Measurements from ENCODE around the gene PAM.

The PAM gene

GRCh38 chr5:102863764-102864560 is 108.9 kb downstream of the PAM start:
- DNase-seq: no peak

- DNase-seq: no peak
These were observed 110.0 kb downstream of the PAM start for GRCh38 chr5:102865171-102865509.

DNA sequence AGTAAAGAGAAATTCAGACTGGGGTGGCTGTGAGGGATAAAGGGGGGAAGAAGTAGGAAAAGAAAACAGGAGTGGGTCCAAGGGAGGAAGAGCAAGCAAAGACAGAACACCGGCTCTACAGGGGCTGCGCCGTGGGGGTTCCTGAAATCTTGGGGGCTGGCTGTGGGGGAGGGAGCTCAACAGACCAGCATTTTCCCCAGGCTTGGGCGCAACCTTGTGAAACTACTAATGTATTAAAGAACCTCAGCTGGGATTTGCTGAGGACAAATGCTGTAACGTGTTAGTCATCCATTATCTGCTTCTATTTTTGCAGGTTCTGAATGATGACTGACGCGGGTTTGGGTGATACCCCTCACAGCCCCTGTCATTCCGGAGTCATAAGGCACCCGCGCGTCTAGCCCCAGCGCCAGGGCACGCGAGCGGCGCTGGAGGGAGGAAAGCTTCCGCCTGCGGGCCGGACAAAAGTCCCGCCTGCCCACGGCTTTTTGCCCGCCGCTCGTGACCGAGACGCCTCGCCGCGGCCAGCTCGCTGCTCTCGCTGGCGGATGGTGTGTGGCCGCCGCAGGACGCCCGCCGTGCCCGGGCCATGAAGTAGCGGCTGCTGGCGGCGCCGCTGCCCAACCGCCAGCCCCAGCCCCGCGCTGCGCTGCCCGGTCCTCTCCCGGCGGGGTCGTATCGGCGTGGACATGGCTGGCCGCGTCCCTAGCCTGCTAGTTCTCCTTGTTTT is 110.6 kb downstream of the PAM start:
- DNase-seq: peak; percentile 90

DNA sequence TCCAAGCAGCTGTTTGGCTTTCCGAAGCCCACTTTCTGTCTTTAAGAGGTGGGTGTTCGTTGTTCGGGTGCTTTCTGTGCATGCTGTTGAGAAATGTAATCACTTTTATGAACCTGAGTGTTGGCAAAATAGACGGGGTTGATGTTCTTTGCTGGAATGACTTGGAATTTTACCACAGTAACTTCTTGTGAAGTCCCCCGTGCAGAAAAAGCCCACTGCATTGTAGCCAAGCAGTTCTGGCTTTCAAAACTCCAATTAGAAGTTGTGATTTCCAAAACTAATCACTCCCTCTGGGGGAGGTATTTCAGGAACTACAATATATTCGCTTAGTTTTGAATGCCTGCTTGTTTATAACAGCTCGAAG is 111.1 kb downstream of the PAM start:
- DNase-seq: peak; percentile 20

DNA sequence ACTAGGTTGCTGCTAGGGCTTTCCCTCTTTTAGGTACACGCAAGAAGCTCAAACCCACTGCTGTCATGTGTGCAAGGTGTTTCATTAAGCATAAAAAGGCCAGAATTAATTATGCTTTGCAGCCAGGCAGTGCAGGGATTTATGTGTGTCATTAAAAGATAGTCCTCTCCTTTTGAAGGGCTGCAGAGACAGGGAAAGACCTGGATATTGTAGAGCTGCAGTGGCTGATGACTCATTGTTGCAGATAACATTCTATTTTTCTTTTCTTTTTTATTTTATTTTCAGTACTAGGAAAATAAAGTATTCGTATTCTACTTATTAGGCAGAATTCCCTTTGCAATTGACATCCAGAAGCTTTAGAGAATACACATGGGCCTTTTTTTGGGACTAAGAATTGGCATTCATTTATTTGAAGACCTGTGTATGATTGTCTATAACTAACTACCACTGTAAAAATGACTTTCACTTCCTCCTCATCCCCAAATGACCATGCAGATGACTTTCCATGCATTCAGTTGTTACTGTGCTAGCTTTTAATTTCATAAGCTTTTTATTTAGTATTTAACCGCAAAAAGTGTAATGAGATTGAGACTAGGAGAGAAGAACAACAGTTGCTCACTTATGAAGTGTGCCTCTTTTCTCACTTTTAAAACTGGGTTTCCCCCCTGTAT is 113.0 kb downstream of the PAM start:
- DNase-seq: no peak

DNA sequence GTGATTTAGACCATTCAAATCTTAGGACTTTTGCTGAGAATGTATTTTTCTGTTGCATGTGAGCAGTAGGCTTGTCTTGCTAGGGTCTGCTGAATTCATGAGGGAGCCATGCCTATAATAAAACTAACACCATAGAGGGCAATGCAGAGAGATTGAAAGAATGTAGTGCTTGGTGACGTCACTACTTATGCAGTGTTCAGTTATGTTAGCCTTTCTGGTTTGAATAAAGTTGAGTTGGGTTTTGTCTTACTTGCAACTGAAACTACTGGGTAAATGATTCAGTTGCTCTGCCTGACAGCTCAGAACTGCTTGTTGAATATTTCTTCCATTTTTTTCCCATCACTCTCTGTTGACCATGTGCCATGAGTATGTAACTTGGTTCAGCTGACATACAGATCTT is 114.1 kb downstream of the PAM start:
- no peak for DNase-seq

DNA sequence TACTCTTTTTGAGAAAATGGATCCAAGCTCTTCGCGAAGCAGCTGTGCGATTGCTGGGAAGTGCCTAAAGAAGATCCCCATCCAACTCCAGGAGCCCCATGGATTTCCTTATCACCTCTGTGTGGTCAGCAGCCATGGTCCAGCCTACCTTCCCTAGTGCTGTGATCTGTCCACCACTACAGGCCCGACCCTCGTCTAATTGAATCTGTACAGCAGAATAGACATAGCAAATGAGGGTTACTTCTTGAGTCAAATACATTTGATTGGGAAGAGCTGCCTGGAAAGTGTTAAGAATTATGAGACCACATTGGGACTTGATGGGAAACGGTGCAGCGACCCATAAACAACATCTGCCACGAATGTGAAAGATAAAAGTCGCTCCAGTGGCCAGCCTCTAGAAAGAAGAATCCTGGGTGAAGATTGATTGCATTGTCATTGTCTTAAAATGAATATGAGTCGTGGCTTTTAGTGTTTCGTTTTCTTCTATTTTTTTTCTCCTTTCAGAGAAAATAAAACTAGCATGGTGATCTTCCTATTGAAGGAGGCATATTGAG is 118.4 kb downstream of the PAM start:
- no peak for DNase-seq

DNA sequence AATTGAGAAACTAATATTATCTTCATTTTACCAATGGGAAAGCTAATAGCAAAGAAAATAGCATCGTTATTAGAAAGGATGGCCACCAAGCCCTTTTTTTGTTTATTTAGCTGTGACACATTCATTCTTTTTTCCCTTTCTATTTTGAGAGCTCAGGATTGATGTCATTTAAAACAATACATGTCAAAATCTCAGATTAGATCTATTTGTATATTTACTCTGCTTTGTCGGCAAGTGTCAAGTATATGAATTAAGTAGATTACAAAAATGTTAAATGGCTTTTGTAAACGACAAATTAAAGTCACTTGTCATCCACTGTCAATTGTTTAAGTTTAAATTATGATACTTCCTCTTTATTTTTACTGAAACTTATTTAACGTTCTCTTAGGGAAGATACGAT is 118.9 kb downstream of the PAM start:
- no peak for DNase-seq

GRCh38 chr5:102875721-102876123 is 120.6 kb downstream of the PAM start:
- DNase-seq: no peak

DNA sequence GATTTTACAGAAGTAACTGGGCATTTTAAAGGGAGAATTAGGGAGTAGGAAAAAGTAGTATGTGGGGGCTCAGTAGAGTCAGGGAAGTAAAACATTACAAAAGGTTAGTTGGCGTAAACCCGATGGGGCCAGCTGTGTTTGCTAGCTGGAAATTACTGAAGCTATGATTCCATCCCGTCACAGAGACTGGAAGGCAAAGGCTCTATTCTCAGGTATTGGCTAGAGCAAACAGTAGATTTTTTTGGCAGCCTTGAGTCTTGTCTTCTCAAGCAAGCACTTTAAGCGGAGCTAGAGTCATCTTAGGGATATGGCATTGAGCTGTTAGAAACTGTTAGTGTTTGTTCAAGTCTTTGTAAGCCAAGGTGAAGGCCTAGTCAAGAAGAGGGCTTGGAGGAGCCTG is 121.5 kb downstream of the PAM start:
- no peak for DNase-seq

DNA sequence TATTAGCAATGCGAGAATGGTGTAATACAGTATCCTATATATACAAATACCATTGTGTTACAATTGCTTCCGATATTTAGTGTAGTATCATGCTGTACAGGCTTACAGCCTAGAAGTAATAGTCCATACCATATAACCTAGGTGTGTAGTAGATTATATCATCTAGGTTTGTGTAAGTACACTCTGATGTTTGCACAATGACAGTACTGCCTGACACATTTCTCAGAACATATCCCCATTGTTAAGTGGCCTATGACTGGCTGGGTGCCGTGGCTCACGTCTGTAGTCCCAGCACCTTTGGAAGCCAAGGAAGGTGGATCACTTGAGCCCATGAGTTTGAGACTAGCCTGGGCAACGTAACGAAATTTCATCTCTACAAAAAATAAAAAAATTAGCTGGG is 124.6 kb downstream of the PAM start:
- no peak for DNase-seq

DNA sequence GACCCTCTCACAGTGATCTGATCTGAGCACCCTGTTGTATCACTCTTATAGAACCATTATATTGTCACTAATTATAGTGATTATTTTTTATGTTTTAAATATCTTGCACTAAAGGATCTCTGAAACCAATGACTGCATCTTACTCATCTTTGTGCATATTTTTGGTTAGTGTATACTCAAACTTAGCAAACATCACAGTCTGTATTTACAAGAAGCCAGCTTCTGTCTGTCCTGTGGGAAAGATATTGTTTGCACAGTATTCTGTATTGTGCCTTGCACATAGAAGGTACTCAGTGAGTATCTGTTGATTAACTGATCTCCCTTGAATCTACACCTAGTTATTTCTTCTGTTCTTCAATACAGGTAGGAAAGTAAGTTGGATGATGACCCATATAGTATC is 131.5 kb downstream of the PAM start:
- DNase-seq: peak; percentile 13

- no peak for DNase-seq
These were observed 133.4 kb downstream of the PAM start for GRCh38 chr5:102888483-102888882.

DNA sequence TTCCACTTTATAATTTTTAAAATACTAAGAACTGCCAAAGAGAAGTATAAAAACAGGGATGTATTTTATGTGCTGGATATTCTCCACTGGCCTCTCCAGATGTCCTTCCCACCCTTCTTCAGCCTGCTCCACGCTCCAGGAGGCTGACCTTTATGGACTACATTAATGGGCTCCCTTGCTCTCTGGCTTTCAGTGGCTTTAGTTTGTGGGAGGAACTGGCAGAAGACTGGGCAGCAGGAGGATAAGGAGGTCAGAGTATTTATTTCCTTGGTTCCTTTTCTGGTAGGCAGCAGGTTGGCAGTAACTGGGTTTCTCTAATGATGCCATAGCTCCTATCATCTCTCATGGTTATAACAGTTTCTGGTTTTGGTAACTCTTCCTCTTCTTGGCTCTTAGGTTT is 133.9 kb downstream of the PAM start:
- no peak for DNase-seq

DNA sequence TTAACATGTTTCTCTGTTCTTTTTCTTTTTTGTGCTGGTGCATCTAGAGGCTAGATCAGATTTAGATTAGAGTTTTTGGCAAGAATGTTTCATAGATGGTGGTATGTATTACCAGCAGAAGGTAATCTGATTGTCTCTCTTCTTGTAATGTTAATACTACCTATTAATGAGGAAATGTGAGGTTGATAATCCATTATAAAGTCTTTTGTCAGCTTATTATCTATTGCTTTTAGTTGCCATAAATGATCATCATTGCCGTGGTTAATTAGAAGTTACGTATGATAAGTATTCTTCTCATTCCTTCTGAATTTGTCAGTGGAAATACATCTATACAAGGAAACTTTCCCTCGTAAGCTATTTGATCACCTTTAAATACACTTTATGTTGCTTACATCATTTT is 135.0 kb downstream of the PAM start:
- no peak for DNase-seq

- DNase-seq: no peak
These were observed 136.1 kb downstream of the PAM start for GRCh38 chr5:102891175-102891574.

- no peak for DNase-seq
These were observed 138.8 kb downstream of the PAM start for GRCh38 chr5:102893942-102894341.

GRCh38 chr5:102895234-102895633 is 140.1 kb downstream of the PAM start:
- no peak for DNase-seq

GRCh38 chr5:102895976-102896375 is 140.9 kb downstream of the PAM start:
- DNase-seq: no peak

- no peak for DNase-seq
These were observed 146.5 kb downstream of the PAM start for GRCh38 chr5:102901424-102902134.

DNA sequence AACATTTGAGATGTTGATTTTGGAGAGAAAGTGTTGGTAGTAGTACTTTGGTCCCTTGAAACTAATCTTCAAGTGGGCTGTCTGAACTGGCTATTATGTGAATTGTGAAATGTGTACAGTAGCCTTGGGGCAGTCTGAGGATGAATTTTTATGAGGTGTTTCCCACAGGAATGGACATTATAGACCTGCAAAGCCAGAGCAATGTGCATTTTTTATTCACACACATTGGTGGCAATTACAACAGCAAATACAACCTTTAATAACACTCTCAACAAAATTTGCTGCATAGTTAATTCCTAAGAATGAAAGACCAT is 147.0 kb downstream of the PAM start:
- no peak for DNase-seq

DNA sequence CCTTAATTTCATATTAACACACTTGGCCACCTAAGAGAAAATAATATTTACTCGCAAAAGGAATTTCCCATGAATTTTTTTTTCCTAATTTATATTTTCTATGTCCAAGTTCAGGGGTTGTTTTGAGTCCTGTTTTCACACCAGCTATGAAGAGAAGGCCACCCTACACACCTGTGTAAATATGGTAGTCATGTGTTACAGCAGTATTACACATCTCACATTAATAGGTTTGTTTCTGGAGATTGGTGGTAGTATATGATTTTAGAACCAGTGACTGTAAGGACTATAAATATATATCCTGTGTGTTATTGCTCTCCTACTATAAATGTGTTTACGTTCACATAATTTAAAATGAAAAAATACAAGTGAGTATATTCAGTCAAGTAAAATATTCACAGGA is 147.5 kb downstream of the PAM start:
- no peak for DNase-seq

DNA sequence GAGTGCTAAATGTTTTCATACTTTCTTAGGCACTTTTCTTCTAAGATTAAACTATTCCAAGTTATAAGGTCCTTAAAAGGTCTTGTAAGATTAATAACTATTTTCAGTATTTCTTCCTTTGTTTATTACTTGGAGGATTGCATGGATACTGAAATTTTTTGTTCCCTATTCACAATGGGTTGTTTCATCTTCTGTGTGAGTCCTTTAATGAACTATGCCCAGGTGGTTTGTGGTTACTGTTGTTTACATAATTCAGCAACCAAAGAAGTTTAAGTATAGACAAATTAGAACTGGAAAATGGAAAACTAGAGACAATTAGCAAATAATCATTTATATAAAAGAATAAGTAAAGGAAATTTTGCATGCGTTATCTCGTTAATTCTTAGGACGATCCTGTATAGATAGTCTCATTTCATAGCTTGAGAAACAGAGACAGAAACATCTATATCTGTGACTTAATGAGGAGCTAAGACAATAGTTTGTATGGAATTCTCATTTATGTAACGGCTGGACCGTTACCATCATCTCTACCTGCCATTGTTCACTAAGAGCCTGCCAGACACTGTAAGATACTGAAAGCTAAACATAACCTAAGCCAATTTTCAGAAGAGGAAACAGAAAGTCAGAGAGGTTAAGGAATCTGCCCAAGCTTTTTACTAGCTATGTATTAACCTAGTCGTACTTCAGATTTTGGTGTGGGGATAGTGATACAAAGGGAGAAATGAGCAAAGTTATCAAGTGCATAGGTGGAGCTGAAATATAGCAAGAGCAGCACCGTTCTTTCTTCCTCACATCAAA is 148.2 kb downstream of the PAM start:
- DNase-seq: peak; percentile 9

All from HCEC 1CT (cell line).